ENCODE results near the gene AKNA.

Gene AKNA

GRCh38 chr9:114431003-114431402, 43.2 kb upstream of the AKNA start:
- Histone ChIP-seq H3K4me3 (ENCODE audit: low read length in 2 of 2) (no peak overlapping the region), H3K36me3 (replicated peaks in 1 of 2; ENCODE audit: control insufficient read depth in 2 of 2, insufficient read depth in 2 of 2, low read length in 2 of 2) (no peaks in the 10 kb centered on the region), H3K4ac (ENCODE audit: low read length) (no peak overlapping the region), H2BK120ac (ENCODE audit: low read depth, low read length) (no peak overlapping the region), H3K18ac (ENCODE audit: low read length) (no peak overlapping the region), H3K4me1 (ENCODE audit: control insufficient read depth in 2 of 2, insufficient read depth in 1 of 2, low read depth in 1 of 2, low read length in 2 of 2) (peaks cover 0 to 1% of the 10 kb centered on the region in 2 donors), H3K79me1 (ENCODE audit: low read depth, low read length) (no peaks in the 10 kb centered on the region), H3K23ac (ENCODE audit: low read depth, low read length, poor library complexity) (no peak overlapping the region), H2BK15ac (ENCODE audit: low read length) (no peak overlapping the region), H3K4me2 (ENCODE audit: insufficient read depth, low read length, poor library complexity, severe bottlenecking) (no peak overlapping the region), H3K14ac (ENCODE audit: low read length) (no peak overlapping the region), H3K27ac (replicated peaks; ENCODE audit: low read length) (no peak overlapping the region), H2BK12ac (ENCODE audit: low read length) (no peak overlapping the region), H4K91ac (ENCODE audit: low read depth, low read length, poor library complexity) (no peak overlapping the region), H3K9me3 (replicated peaks in 1 of 2; ENCODE audit: control insufficient read depth in 2 of 2, insufficient read depth in 1 of 2, low read depth in 1 of 2, low read length in 2 of 2) (no peaks in the 10 kb centered on the region), H4K8ac (ENCODE audit: low read depth, low read length) (no peak overlapping the region), H2AK5ac (ENCODE audit: low read depth, low read length) (no peak overlapping the region), H3K9ac (ENCODE audit: low read depth, low read length, poor library complexity) (no peak overlapping the region), H3K27me3 (ENCODE audit: control insufficient read depth in 3 of 3, insufficient read depth in 3 of 3, low read depth in 1 of 3, low read length in 3 of 3) (no peaks in the 10 kb centered on the region), H2BK5ac (ENCODE audit: low read length) (no peak overlapping the region), H2AFZ (ENCODE audit: low read length) (no peak overlapping the region)
- no CpG with 5 or more reads among the region's 4 CpGs for WGBS, 2 donors (ENCODE audit: extremely low coverage in 2 of 2, insufficient read length in 2 of 2, insufficient replicate concordance in 1 of 2)
- DNase-seq (ENCODE audit: low spot score): no peak

GRCh38 chr9:114430457-114430856, 42.7 kb upstream of the AKNA start:
- no peak overlapping the region for H3K4ac ChIP-seq (ENCODE audit: low read length)
- no CpG with 5 or more reads among the region's 5 CpGs for WGBS, 2 donors (ENCODE audit: extremely low coverage in 2 of 2, insufficient read length in 2 of 2, insufficient replicate concordance in 1 of 2)
- no peak overlapping the region for H2BK12ac ChIP-seq (ENCODE audit: low read length)
- H3K14ac ChIP-seq (ENCODE audit: low read length): no peak overlapping the region
- no peak overlapping the region for H2AK5ac ChIP-seq (ENCODE audit: low read depth, low read length)
- H3K4me2 ChIP-seq (ENCODE audit: insufficient read depth, low read length, poor library complexity, severe bottlenecking): no peak overlapping the region
- no peak overlapping the region for H2BK120ac ChIP-seq (ENCODE audit: low read depth, low read length)
- H3K9ac ChIP-seq (ENCODE audit: low read depth, low read length, poor library complexity): no peak overlapping the region
- no peaks in the 10 kb centered on the region for H3K27me3 ChIP-seq (ENCODE audit: control insufficient read depth in 3 of 3, insufficient read depth in 3 of 3, low read depth in 1 of 3, low read length in 3 of 3)
- H3K4me1 ChIP-seq (ENCODE audit: control insufficient read depth in 2 of 2, insufficient read depth in 1 of 2, low read depth in 1 of 2, low read length in 2 of 2): peaks cover 0 to 1% of the 10 kb centered on the region in 2 donors
- no peaks in the 10 kb centered on the region for H3K36me3 ChIP-seq (replicated peaks in 1 of 2; ENCODE audit: control insufficient read depth in 2 of 2, insufficient read depth in 2 of 2, low read length in 2 of 2)
- no peak overlapping the region for H3K18ac ChIP-seq (ENCODE audit: low read length)
- no peaks in the 10 kb centered on the region for H3K9me3 ChIP-seq (replicated peaks in 1 of 2; ENCODE audit: control insufficient read depth in 2 of 2, insufficient read depth in 1 of 2, low read depth in 1 of 2, low read length in 2 of 2)
- no peak overlapping the region for H2AFZ ChIP-seq (ENCODE audit: low read length)
- H3K27ac ChIP-seq (replicated peaks; ENCODE audit: low read length): no peak overlapping the region
- H2BK15ac ChIP-seq (ENCODE audit: low read length): no peak overlapping the region
- H3K79me1 ChIP-seq (ENCODE audit: low read depth, low read length): no peaks in the 10 kb centered on the region
- H4K91ac ChIP-seq (ENCODE audit: low read depth, low read length, poor library complexity): no peak overlapping the region
- DNase-seq (ENCODE audit: low spot score): no peak
- H2BK5ac ChIP-seq (ENCODE audit: low read length): no peak overlapping the region
- no peak overlapping the region for H3K4me3 ChIP-seq (ENCODE audit: low read length in 2 of 2)
- no peak overlapping the region for H3K23ac ChIP-seq (ENCODE audit: low read depth, low read length, poor library complexity)
- H4K8ac ChIP-seq (ENCODE audit: low read depth, low read length): no peak overlapping the region

DNA sequence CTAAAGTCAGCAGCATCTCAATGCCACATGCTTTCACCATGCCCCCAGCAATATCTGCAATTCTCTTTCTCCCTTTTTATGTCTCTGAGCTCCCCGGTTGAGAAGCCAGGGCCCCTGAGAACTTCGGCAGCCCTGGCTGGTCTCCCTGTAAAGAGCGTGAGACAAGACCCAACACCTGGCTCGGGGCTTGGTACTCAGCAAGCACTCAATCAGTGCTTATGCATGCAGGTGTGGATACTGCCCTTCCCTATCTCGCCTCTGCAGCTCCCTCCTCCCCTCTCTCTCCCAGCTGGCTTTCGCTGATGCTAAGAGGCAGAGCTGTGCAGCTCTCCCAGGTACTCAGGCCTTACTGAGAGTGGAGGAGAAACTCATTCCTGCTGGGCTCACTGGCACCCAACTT, 41.7 kb upstream of the AKNA start:
- H2AK5ac ChIP-seq (ENCODE audit: low read depth, low read length): no peak overlapping the region
- no peak overlapping the region for H2AFZ ChIP-seq (ENCODE audit: low read length)
- no peak overlapping the region for H2BK15ac ChIP-seq (ENCODE audit: low read length)
- H3K79me1 ChIP-seq (ENCODE audit: low read depth, low read length): no peaks in the 10 kb centered on the region
- no peak overlapping the region for H2BK120ac ChIP-seq (ENCODE audit: low read depth, low read length)
- H4K8ac ChIP-seq (ENCODE audit: low read depth, low read length): no peak overlapping the region
- no peak overlapping the region for H2BK12ac ChIP-seq (ENCODE audit: low read length)
- no peak overlapping the region for H3K4me2 ChIP-seq (ENCODE audit: insufficient read depth, low read length, poor library complexity, severe bottlenecking)
- no peak overlapping the region for H3K4me3 ChIP-seq (ENCODE audit: low read length in 2 of 2)
- H3K14ac ChIP-seq (ENCODE audit: low read length): no peak overlapping the region
- H3K18ac ChIP-seq (ENCODE audit: low read length): no peak overlapping the region
- no peak overlapping the region for H4K91ac ChIP-seq (ENCODE audit: low read depth, low read length, poor library complexity)
- no peaks in the 10 kb centered on the region for H3K9me3 ChIP-seq (replicated peaks in 1 of 2; ENCODE audit: control insufficient read depth in 2 of 2, insufficient read depth in 1 of 2, low read depth in 1 of 2, low read length in 2 of 2)
- no peaks in the 10 kb centered on the region for H3K27me3 ChIP-seq (ENCODE audit: control insufficient read depth in 3 of 3, insufficient read depth in 3 of 3, low read depth in 1 of 3, low read length in 3 of 3)
- no peak overlapping the region for H3K4ac ChIP-seq (ENCODE audit: low read length)
- H3K23ac ChIP-seq (ENCODE audit: low read depth, low read length, poor library complexity): no peak overlapping the region
- no peaks in the 10 kb centered on the region for H3K4me1 ChIP-seq (ENCODE audit: control insufficient read depth in 2 of 2, insufficient read depth in 1 of 2, low read depth in 1 of 2, low read length in 2 of 2)
- no peak overlapping the region for H3K27ac ChIP-seq (replicated peaks; ENCODE audit: low read length)
- DNase-seq (ENCODE audit: low spot score): no peak
- H3K9ac ChIP-seq (ENCODE audit: low read depth, low read length, poor library complexity): no peak overlapping the region
- H3K36me3 ChIP-seq (replicated peaks in 1 of 2; ENCODE audit: control insufficient read depth in 2 of 2, insufficient read depth in 2 of 2, low read length in 2 of 2): no peaks in the 10 kb centered on the region
- H2BK5ac ChIP-seq (ENCODE audit: low read length): no peak overlapping the region
- no CpG with 5 or more reads among the region's 6 CpGs for WGBS, 2 donors (ENCODE audit: extremely low coverage in 2 of 2, insufficient read length in 2 of 2, insufficient replicate concordance in 1 of 2)

GRCh38 chr9:114428466-114428865, 40.7 kb upstream of the AKNA start:
- no CpG with 5 or more reads among the region's 8 CpGs for WGBS, 2 donors (ENCODE audit: extremely low coverage in 2 of 2, insufficient read length in 2 of 2, insufficient replicate concordance in 1 of 2)
- H3K4me2 ChIP-seq (ENCODE audit: insufficient read depth, low read length, poor library complexity, severe bottlenecking): no peak overlapping the region

More at GRCh38 chr9:114428466-114428865, 40.7 kb upstream of the AKNA start:
- H3K4me3 ChIP-seq (ENCODE audit: low read length in 2 of 2): no peak overlapping the region
- no peak overlapping the region for H4K8ac ChIP-seq (ENCODE audit: low read depth, low read length)
- no peaks in the 10 kb centered on the region for H3K79me1 ChIP-seq (ENCODE audit: low read depth, low read length)
- H2AFZ ChIP-seq (ENCODE audit: low read length): no peak overlapping the region
- no peak overlapping the region for H2BK15ac ChIP-seq (ENCODE audit: low read length)
- no peak overlapping the region for H2AK5ac ChIP-seq (ENCODE audit: low read depth, low read length)
- H4K91ac ChIP-seq (ENCODE audit: low read depth, low read length, poor library complexity): no peak overlapping the region
- no peak for DNase-seq (ENCODE audit: low spot score)
- no peak overlapping the region for H3K23ac ChIP-seq (ENCODE audit: low read depth, low read length, poor library complexity)
- H3K4me1 ChIP-seq (ENCODE audit: control insufficient read depth in 2 of 2, insufficient read depth in 1 of 2, low read depth in 1 of 2, low read length in 2 of 2): no peaks in the 10 kb centered on the region
- no peak overlapping the region for H2BK12ac ChIP-seq (ENCODE audit: low read length)
- H3K14ac ChIP-seq (ENCODE audit: low read length): no peak overlapping the region
- H3K27ac ChIP-seq (replicated peaks; ENCODE audit: low read length): no peak overlapping the region
- no peaks in the 10 kb centered on the region for H3K27me3 ChIP-seq (ENCODE audit: control insufficient read depth in 3 of 3, insufficient read depth in 3 of 3, low read depth in 1 of 3, low read length in 3 of 3)
- no peak overlapping the region for H2BK5ac ChIP-seq (ENCODE audit: low read length)
- no peaks in the 10 kb centered on the region for H3K36me3 ChIP-seq (replicated peaks in 1 of 2; ENCODE audit: control insufficient read depth in 2 of 2, insufficient read depth in 2 of 2, low read length in 2 of 2)
- H2BK120ac ChIP-seq (ENCODE audit: low read depth, low read length): no peak overlapping the region
- H3K9ac ChIP-seq (ENCODE audit: low read depth, low read length, poor library complexity): no peak overlapping the region
- no peak overlapping the region for H3K4ac ChIP-seq (ENCODE audit: low read length)
- H3K18ac ChIP-seq (ENCODE audit: low read length): no peak overlapping the region
- no peaks in the 10 kb centered on the region for H3K9me3 ChIP-seq (replicated peaks in 1 of 2; ENCODE audit: control insufficient read depth in 2 of 2, insufficient read depth in 1 of 2, low read depth in 1 of 2, low read length in 2 of 2)

Measured in neuronal stem cell (in vitro differentiated cells).